ENCODE measurements around the gene RARS2.
"Not testable (repeated sequence)": the region's sequence is repeated elsewhere in the genome, so short reads cannot be mapped to it uniquely, and the experiment has no call there.

Gene RARS2

DNA sequence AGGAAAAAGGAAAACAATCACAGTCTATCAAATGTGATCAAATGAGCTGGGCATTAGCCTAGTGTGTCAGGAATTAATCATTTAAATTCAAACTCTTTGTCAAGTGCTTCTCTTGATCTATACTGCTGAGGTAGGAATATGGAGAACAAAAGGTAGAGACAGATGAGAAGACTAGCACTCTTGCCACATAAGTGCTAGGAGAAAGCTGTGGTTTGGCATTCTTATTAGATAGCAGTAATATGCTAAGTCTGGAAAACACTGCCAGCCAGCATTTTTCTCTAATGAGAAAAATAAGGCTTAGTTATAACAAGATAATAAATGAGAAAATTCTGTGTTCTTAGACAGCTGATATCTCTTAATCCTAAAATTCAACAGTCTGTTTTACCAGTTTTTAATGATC, 39.1 kb upstream of the RARS2 start:
- no peaks in the 10 kb centered on the region for H3K9me3 ChIP-seq
- no peak overlapping the region for H3K4me3 ChIP-seq (ENCODE audit: low read depth, low read length)
- DNase-seq = no peak
- no peaks in the 10 kb centered on the region for H3K4me1 ChIP-seq
- TF ChIP-seq, protein P1, sequence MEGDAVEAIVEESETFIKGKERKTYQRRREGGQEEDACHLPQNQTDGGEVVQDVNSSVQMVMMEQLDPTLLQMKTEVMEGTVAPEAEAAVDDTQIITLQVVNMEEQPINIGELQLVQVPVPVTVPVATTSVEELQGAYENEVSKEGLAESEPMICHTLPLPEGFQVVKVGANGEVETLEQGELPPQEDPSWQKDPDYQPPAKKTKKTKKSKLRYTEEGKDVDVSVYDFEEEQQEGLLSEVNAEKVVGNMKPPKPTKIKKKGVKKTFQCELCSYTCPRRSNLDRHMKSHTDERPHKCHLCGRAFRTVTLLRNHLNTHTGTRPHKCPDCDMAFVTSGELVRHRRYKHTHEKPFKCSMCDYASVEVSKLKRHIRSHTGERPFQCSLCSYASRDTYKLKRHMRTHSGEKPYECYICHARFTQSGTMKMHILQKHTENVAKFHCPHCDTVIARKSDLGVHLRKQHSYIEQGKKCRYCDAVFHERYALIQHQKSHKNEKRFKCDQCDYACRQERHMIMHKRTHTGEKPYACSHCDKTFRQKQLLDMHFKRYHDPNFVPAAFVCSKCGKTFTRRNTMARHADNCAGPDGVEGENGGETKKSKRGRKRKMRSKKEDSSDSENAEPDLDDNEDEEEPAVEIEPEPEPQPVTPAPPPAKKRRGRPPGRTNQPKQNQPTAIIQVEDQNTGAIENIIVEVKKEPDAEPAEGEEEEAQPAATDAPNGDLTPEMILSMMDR (IDR thresholded peaks at IDR 0.05; ENCODE audit: low read depth, low read length) = no peak
- peaks cover 23% of the 10 kb centered on the region for H3K36me3 ChIP-seq
- H3K27me3 ChIP-seq = no peaks in the 10 kb centered on the region

- no peaks in the 10 kb centered on the region for H3K27me3 ChIP-seq
- H3K9me3 ChIP-seq = no peaks in the 10 kb centered on the region
- peaks cover 24% of the 10 kb centered on the region for H3K36me3 ChIP-seq
- TF ChIP-seq, protein P1 (IDR thresholded peaks at IDR 0.05; ENCODE audit: low read depth, low read length) = no peak
- no peak for DNase-seq
- H3K4me3 ChIP-seq (ENCODE audit: low read depth, low read length) = no peak overlapping the region
- H3K4me1 ChIP-seq = no peaks in the 10 kb centered on the region
These were observed 38.6 kb upstream of the RARS2 start for GRCh38 chr6:87628424-87628823.

- DNase-seq = no peak
- Histone ChIP-seq H3K36me3 (peaks cover 19% of the 10 kb centered on the region), H3K9me3 (no peaks in the 10 kb centered on the region), H3K4me1 (no peaks in the 10 kb centered on the region), H3K4me3 (ENCODE audit: low read depth, low read length) (no peak overlapping the region), H3K27me3 (no peaks in the 10 kb centered on the region)
- TF ChIP-seq, protein P1 (IDR thresholded peaks at IDR 0.05; ENCODE audit: low read depth, low read length) = no peak
These were observed 33.5 kb upstream of the RARS2 start for GRCh38 chr6:87623248-87623647.

DNA sequence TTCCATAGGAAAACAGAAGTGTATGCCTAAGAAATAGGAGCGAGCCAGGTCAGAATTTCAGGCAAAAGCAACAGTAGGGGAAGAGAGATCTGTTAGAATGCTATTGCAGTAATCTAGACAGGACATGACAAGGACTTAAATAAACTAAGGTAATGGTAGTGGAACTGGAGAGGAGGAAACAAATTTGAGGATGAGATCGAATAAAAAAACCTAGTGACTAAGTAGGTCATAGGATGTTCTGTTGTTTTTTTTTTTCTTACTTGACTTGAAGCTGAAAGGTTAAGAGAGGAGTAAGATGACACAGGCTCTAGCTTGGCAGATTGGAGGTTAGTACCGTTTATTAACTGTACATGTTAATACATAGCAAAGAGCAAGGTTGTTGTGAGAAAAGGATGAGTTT, 28.7 kb upstream of the RARS2 start:
- no peaks in the 10 kb centered on the region for H3K4me1 ChIP-seq
- H3K27me3 ChIP-seq = no peaks in the 10 kb centered on the region
- DNase-seq = no peak
- no peak overlapping the region for H3K4me3 ChIP-seq (ENCODE audit: low read depth, low read length)
- no peaks in the 10 kb centered on the region; the same call in 1 of the 2 replicates for H3K9me3 ChIP-seq
- TF ChIP-seq, protein P1 (IDR thresholded peaks at IDR 0.05; ENCODE audit: low read depth, low read length) = no peak
- H3K36me3 ChIP-seq = peaks cover 25% of the 10 kb centered on the region

GRCh38 chr6:87617405-87617804, 27.6 kb upstream of the RARS2 start:
- no peak for DNase-seq
- H3K4me3 ChIP-seq (ENCODE audit: low read depth, low read length) = no peak overlapping the region
- no peaks in the 10 kb centered on the region for H3K27me3 ChIP-seq
- TF ChIP-seq, protein P1 (IDR thresholded peaks at IDR 0.05; ENCODE audit: low read depth, low read length) = no peak
- H3K4me1 ChIP-seq = no peaks in the 10 kb centered on the region
- peaks cover 33% of the 10 kb centered on the region for H3K36me3 ChIP-seq
- no peaks in the 10 kb centered on the region; the same call in 1 of the 2 replicates for H3K9me3 ChIP-seq

GRCh38 chr6:87613018-87613417, 23.2 kb upstream of the RARS2 start:
- H3K36me3 ChIP-seq = peaks cover 37% of the 10 kb centered on the region
- not testable (repeated sequence) for DNase-seq; H3K4me3 ChIP-seq (ENCODE audit: low read depth, low read length); H3K9me3 ChIP-seq; H3K27me3 ChIP-seq; H3K4me1 ChIP-seq

- H3K36me3 ChIP-seq = peaks cover 28% of the 10 kb centered on the region
- H3K4me3 ChIP-seq (ENCODE audit: low read depth, low read length) = no peak overlapping the region
- H3K27me3 ChIP-seq = no peaks in the 10 kb centered on the region
- no peak for DNase-seq
- TF ChIP-seq, protein P1 (IDR thresholded peaks at IDR 0.05; ENCODE audit: low read depth, low read length) = no peak
- no peaks in the 10 kb centered on the region for H3K9me3 ChIP-seq
- no peaks in the 10 kb centered on the region for H3K4me1 ChIP-seq
These were observed 19.0 kb upstream of the RARS2 start for GRCh38 chr6:87608802-87609201.

All from BE2C (cell line).